ENCODE measurements around the gene HNF4A.

- TF ChIP-seq YY1 (IDR thresholded peaks at IDR 0.05; ENCODE audit: insufficient read depth, insufficient read length) (no peak), SUZ12 (IDR thresholded peaks at IDR 0.05; ENCODE audit: extremely low read depth, insufficient read depth, insufficient read length) (no peak)
Observed at GRCh38 chr20:44471481-44471882, 116.0 kb downstream of the HNF4A start.

Measured in NT2/D1 (cell line).